Measurements from ENCODE around the gene SUMO3. TPM values are rescaled to one million over a fixed set of nuclear protein-coding genes. Genes with fewer than 3 reads are reported as not detected.

SUMO3 gene
- total RNA-seq, 2 experiments from 2014 or later: 98.8 to 102 TPM

DNA sequence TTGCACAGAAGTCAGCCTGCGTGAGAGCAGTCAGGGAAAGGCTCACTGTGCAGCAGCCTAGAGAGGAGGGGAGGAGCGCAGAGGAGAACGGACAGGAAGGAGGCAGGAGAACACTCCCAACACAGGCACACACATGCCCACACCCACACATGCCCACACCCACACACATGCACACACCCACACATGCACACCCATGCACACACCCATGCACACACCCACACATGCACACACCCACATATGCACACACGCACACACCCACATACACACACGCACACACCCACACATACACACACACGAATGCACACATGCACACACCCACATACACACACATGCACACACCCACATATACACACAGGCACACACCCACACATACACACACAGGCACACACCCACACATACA, 7.1 kb downstream of the SUMO3 start:
- DNase-seq: no peak
- Mint-ChIP-seq H3K4me3 (no peak overlapping the region), H3K36me3 (ENCODE audit: low read depth) (peaks cover 38% of the 10 kb centered on the region), H3K4me1 (ENCODE audit: low read depth) (peaks cover 20% of the 10 kb centered on the region), H3K9me3 (ENCODE audit: insufficient read depth) (no peaks in the 10 kb centered on the region), H3K27me3 (ENCODE audit: low read depth) (no peaks in the 10 kb centered on the region), H3K27ac (no peak overlapping the region)
- ChIA-PET CTCF (interaction anchor here (0.6 kb wide), 1 partner anchor 9 kb away, joined by 3 read pairs; the partner anchor contains the start of gene UBE2G2), POLR2A (no interaction called here)
- ATAC-seq: peak; percentile 23

DNA sequence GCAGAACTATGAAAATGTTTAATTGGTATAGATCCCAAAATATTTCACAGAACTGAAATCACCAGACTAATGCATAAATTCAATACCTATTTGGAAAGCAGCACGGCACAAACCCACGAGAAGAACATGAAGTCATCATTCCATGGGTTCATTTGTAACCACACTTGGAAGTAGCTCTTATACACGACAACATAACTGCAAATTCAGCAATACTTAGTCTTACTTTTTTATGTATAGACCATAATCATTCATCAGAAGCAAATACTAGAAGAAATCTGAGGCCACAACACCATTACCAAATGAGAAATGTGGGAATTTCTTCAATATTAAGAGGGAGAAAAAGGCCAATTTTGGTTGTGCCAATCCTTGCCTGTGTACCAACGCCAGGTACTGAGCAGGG, 12.0 kb downstream of the SUMO3 start:
- H3K4me1 Mint-ChIP-seq (ENCODE audit: low read depth): peaks cover 22% of the 10 kb centered on the region
- no peak for ATAC-seq
- POLR2A ChIA-PET: no interaction called here
- H3K9me3 Mint-ChIP-seq (ENCODE audit: insufficient read depth): no peaks in the 10 kb centered on the region
- H3K36me3 Mint-ChIP-seq (ENCODE audit: low read depth): peaks cover 58% of the 10 kb centered on the region
- no peak overlapping the region for H3K27ac Mint-ChIP-seq
- no peak overlapping the region for H3K4me3 Mint-ChIP-seq
- DNase-seq: no peak
- CTCF ChIA-PET: interaction anchor here (3.4 kb wide), 1 partner anchor 12 kb away, joined by 19 read pairs; no protein-coding TSS in a partner anchor
- no peaks in the 10 kb centered on the region for H3K27me3 Mint-ChIP-seq (ENCODE audit: low read depth)

DNA sequence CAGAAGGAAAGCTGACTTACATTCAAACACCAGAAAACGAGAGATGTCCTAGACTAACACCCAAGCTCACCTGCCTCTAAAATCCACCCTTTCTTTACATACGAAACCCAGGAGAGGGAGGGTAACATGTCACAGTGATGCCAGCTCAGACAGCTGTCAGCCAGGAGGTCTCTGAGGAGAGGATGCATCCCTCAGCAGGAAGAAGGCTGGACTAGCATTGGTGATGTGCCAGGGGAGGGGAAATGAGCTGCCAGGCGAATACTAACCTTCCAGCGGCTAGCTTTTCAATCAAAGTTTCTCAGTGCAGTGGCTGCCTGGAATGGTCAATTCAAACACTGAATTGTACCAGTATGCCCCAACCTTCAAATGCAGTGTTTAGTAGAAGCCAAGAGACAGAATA, 12.6 kb downstream of the SUMO3 start:
- Mint-ChIP-seq H3K9me3 (ENCODE audit: insufficient read depth) (no peaks in the 10 kb centered on the region), H3K27ac (no peak overlapping the region), H3K4me3 (no peak overlapping the region), H3K36me3 (ENCODE audit: low read depth) (peaks cover 58% of the 10 kb centered on the region), H3K4me1 (ENCODE audit: low read depth) (peaks cover 28% of the 10 kb centered on the region), H3K27me3 (ENCODE audit: low read depth) (no peaks in the 10 kb centered on the region)
- ATAC-seq: no peak
- no peak for DNase-seq
- CTCF ChIA-PET: interaction anchor here (3.4 kb wide), 1 partner anchor 11 kb away, joined by 19 read pairs; no protein-coding TSS in a partner anchor
- POLR2A ChIA-PET: interaction anchor here (1.0 kb wide), 1 partner anchor 12 kb away, joined by 3 read pairs; no protein-coding TSS in a partner anchor

DNA sequence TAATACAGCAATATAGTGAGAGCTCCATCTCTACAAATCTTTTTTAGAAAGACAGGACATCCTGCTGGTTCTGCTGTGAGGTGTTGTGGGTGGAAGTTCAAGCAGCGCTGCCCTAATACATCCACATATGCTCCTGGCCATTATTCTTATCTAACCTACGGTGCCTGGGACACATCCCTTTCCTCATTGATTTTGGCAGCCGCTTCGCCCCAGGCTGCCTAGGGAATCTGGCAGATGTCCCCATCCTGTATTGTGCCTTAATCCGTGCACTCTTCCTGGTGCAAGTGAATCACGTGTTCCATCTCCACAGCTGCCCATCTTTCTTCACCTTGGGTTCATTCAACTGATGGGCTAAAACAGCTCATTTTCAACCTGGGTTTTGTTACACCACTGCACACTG, 13.1 kb downstream of the SUMO3 start:
- DNase-seq: no peak
- Mint-ChIP-seq H3K9me3 (ENCODE audit: insufficient read depth) (no peaks in the 10 kb centered on the region), H3K27ac (peak overlapping the region; percentile 10), H3K4me1 (ENCODE audit: low read depth) (peaks cover 32% of the 10 kb centered on the region), H3K27me3 (ENCODE audit: low read depth) (no peaks in the 10 kb centered on the region), H3K36me3 (ENCODE audit: low read depth) (peaks cover 57% of the 10 kb centered on the region), H3K4me3 (no peak overlapping the region)
- POLR2A ChIA-PET: interaction anchor here (1.0 kb wide), 1 partner anchor 11 kb away, joined by 3 read pairs; no protein-coding TSS in a partner anchor
- ATAC-seq: no peak
- CTCF ChIA-PET: interaction anchor here (0.9 to 3.4 kb wide), 2 partner anchors 11 to 88 kb away, joined by 4 to 19 read pairs; no protein-coding TSS in a partner anchor

DNA sequence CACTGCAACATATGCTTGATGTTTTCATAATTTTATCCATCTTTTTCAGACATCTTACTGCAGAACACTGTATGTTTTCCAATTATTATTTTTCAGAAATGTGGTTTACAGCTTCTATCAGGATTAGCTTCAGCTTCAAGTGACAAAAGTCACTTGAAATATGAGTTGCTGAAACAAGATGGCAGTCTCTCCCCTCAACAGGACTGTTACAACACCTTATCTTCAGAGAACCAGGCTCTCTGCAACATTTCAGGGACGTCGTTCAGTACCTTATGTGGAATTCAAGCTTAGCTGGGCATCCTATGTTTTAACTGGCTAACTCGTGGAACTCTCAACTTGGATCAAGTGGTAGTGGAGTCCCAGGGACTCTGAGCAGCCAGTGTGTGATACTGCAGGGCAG, 14.2 kb downstream of the SUMO3 start:
- H3K4me1 Mint-ChIP-seq (ENCODE audit: low read depth): peaks cover 43% of the 10 kb centered on the region
- ChIA-PET CTCF (interaction anchor here (0.8 to 6.2 kb wide), 7 partner anchors 10 to 293 kb away, joined by 3 to 81 read pairs (median 4); no protein-coding TSS in a partner anchor), POLR2A (interaction anchor here (0.8 to 1.2 kb wide), 3 partner anchors 70 to 720 kb away, joined by 3 to 4 read pairs (median 3); partner anchors contain the start of gene PTTG1IP)
- peaks cover 57% of the 10 kb centered on the region for H3K36me3 Mint-ChIP-seq (ENCODE audit: low read depth)
- H3K4me3 Mint-ChIP-seq: no peak overlapping the region
- no peaks in the 10 kb centered on the region for H3K9me3 Mint-ChIP-seq (ENCODE audit: insufficient read depth)
- DNase-seq: no peak
- H3K27me3 Mint-ChIP-seq (ENCODE audit: low read depth): no peaks in the 10 kb centered on the region
- ATAC-seq: no peak
- no peak overlapping the region for H3K27ac Mint-ChIP-seq

DNA sequence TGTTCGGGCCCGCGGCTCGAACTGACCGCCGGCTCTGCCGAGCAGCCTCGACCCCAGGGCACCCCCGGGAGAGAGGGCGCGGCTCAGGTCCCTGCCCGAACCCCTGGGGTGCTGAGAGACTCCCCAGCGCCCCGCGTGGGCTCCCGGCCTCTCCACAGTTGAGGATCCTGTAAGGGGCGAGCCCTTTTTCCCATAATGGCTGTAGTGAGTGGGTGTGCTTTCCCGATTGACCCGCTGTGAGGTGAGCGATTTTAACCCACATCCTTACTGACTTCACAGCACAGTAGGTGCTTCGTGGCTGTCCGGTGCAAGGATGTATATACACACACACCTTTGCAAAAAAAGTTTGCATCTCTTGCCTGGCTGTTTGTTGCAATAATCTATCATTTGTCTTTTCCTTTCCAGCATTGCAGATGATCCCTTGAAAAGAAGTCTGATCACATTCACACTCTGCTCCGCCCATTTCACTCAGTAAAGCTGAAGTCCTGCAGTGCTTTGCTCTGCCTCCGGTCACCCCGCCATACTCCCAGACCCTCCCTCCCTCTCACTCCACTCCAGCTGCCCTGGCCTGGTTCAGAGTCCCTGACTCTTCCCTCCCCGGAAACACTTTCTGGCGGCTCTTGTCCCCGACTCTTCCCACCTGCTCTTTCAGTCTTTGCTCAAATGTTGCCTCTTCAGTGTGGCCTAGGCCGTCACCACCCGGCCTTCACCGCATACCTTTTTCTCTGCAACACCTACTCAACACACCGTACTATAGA, 15.3 kb downstream of the SUMO3 start:
- Mint-ChIP-seq H3K4me1 (ENCODE audit: low read depth) (peaks cover 51% of the 10 kb centered on the region), H3K27ac (peak overlapping the region; percentile 89), H3K27me3 (ENCODE audit: low read depth) (no peaks in the 10 kb centered on the region), H3K36me3 (ENCODE audit: low read depth) (peaks cover 63% of the 10 kb centered on the region), H3K9me3 (ENCODE audit: insufficient read depth) (no peaks in the 10 kb centered on the region), H3K4me3 (peak overlapping the region; percentile 88)
- ChIA-PET CTCF (interaction anchor here (0.6 to 6.2 kb wide), 18 partner anchors 8 to 336 kb away, joined by 3 to 106 read pairs (median 6); partner anchors contain the start of genes PTTG1IP and SUMO3), POLR2A (interaction anchor here (1.0 to 2.4 kb wide), 7 partner anchors 9 to 718 kb away, joined by 3 to 9 read pairs (median 5); no protein-coding TSS in a partner anchor)
- DNase-seq: no peak
- ATAC-seq: peak; percentile 27

DNA sequence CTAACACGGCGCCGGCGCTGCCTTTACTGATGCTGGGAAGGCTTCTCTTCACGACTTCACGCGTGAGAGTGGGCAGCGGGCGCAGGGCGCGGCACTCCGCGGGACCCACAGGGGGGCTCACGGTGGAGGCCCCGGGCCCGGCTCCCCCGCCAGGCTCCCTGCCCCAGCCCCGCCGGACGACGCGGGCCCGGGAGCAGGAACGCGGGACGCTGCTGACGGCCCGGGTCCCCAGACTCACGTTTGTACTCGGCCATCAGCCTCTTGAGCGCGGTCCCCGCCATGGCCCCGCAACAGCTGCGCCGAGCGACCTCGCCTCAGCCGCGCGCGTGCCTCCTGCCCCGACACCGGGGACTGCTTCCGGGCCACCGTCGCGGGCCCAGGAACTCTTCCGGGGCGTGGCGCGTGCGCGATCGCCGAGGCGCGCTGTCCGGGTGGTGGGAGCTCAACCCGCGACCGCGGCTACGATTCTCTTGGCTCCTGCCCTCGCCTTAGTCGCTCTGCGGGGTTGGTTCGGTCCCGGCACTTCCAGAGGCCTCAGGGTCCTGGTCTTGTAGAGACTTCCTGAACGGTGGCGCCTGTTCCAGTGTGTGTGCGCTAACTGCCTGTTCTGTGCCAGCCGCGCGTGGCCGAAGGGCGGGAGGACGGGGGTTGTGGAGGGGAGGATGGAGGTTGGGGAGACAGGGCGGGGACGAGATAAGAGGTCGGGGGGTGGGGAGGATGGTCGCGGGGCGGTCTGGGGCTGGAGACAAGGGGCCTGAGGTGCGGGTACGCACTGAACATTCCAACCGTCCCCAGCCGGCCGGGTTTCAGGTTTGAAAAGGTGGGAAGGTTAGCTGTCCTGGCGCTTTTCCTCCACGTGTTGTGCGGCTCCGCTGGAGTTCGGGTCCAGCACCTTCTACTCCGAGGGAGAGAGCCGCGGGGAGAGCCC, 16.1 kb downstream of the SUMO3 start, which contains the start of gene UBE2G2:
TSS of gene UBE2G2 (minus strand) at position 353 of the 928 bp plus-strand sequence. CDS start at position 281, 72 bp downstream.
- CTCF ChIA-PET: interaction anchor here (0.6 to 6.2 kb wide), 31 partner anchors 8 to 336 kb away, joined by 3 to 106 read pairs (median 5); partner anchors contain the start of genes ITGB2, PTTG1IP, SLX9 and SUMO3
- H3K9me3 Mint-ChIP-seq (ENCODE audit: insufficient read depth): no peaks in the 10 kb centered on the region
- peak; percentile 88 for DNase-seq
- peak within 1 kb of the TSS; percentile 93 for H3K4me3 Mint-ChIP-seq
- peaks cover 55% of the 10 kb centered on the region for H3K4me1 Mint-ChIP-seq (ENCODE audit: low read depth)
- POLR2A ChIA-PET: interaction anchor here (0.6 to 2.4 kb wide), 12 partner anchors 8 to 715 kb away, joined by 3 to 9 read pairs (median 4); partner anchors contain the start of gene PTTG1IP
- peak within 1 kb of the TSS; percentile 89 for H3K27ac Mint-ChIP-seq
- peaks cover 59% of the 10 kb centered on the region for H3K36me3 Mint-ChIP-seq (ENCODE audit: low read depth)
- no peaks in the 10 kb centered on the region for H3K27me3 Mint-ChIP-seq (ENCODE audit: low read depth)
- peak; percentile 96 for ATAC-seq

DNA sequence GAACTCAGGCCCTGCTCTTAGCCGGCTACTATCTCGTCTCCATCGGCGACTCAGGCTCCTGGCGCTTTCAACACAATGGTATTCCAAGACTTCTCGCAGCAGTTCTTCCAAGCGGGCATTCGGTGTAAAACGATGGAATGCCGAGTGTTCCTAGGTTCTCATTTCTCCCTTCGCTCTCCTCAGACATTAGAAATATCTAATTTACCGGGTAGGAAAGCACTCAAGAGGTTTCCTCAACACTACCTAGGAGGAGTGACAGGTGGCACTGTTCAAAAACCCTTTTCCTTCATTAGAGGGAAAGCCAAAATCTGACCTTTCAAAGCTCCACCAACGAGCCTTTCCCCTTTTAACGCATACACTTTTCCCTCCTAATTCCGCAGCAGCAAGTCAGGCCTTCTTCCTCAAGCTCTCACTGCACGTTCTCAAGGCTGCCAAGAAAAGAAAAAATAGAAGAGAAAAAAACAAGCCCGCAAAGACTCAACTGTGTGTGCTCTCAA, 16.8 kb downstream of the SUMO3 start:
- peaks cover 60% of the 10 kb centered on the region for H3K36me3 Mint-ChIP-seq (ENCODE audit: low read depth)
- DNase-seq: peak; percentile 54
- ATAC-seq: peak; percentile 58
- peak overlapping the region; percentile 93 for H3K4me3 Mint-ChIP-seq
- H3K27me3 Mint-ChIP-seq (ENCODE audit: low read depth): no peaks in the 10 kb centered on the region
- H3K9me3 Mint-ChIP-seq (ENCODE audit: insufficient read depth): no peaks in the 10 kb centered on the region
- H3K27ac Mint-ChIP-seq: peak overlapping the region; percentile 84
- peaks cover 61% of the 10 kb centered on the region for H3K4me1 Mint-ChIP-seq (ENCODE audit: low read depth)
- ChIA-PET POLR2A (interaction anchor here (0.6 to 2.4 kb wide), 11 partner anchors 8 to 714 kb away, joined by 3 to 9 read pairs (median 4); partner anchors contain the start of gene PTTG1IP), CTCF (interaction anchor here (0.7 to 6.2 kb wide), 36 partner anchors 8 to 344 kb away, joined by 3 to 106 read pairs (median 5); partner anchors contain the start of genes ITGB2, PTTG1IP and SLX9)

DNA sequence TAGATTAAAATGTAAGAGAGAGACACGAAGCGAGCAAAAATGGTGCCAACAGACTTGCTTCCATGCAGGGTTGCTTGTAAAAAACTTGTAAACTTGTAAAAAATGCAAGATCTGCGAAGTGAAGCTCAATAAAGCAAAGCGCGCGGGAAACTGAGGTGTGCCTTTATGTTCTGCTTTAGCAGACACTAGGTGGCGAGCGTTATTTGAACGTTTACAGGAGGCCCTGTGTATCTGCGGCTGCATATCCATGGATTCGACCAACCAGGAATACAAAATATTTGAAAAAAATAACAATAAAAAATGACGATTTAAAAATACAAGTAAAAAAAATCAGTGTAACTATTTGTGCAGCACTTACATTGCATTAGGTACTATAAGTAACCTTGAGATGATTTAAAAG, 17.8 kb downstream of the SUMO3 start:
- Mint-ChIP-seq H3K27ac (no peak overlapping the region), H3K4me3 (peak overlapping the region; percentile 93), H3K4me1 (ENCODE audit: low read depth) (peaks cover 58% of the 10 kb centered on the region), H3K27me3 (ENCODE audit: low read depth) (no peaks in the 10 kb centered on the region), H3K36me3 (ENCODE audit: low read depth) (peaks cover 57% of the 10 kb centered on the region), H3K9me3 (ENCODE audit: insufficient read depth) (no peaks in the 10 kb centered on the region)
- CTCF ChIA-PET: interaction anchor here (0.9 to 6.2 kb wide), 25 partner anchors 8 to 343 kb away, joined by 3 to 106 read pairs (median 7); partner anchors contain the start of genes PTTG1IP and SLX9
- DNase-seq (peak; percentile 41), ATAC-seq (no peak)
- POLR2A ChIA-PET: interaction anchor here (1.1 to 2.4 kb wide), 3 partner anchors 16 to 127 kb away, joined by 3 to 9 read pairs (median 6); no protein-coding TSS in a partner anchor

DNA sequence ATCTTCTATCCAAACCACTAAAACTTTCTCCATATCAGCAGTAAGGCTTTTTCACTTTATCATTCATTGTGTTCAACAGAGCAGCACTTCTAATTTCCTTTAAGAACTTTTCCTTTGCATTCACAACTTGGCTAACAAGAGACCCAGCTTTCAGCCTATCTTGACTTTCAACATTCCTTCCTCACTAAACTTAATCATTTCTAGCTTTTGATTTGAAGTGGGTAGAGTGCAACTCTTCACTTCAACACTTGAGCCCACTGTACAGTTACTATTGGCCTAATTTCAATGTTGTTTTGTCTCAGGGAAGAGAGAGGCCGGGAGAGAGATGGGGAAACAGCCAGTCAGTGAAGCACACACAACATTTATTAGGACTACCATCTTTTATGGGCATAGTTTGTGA, 18.2 kb downstream of the SUMO3 start:
- POLR2A ChIA-PET: interaction anchor here (1.0 kb wide), 1 partner anchor 76 kb away, joined by 3 read pairs; no protein-coding TSS in a partner anchor
- Mint-ChIP-seq H3K4me3 (peak overlapping the region; percentile 29), H3K27ac (no peak overlapping the region), H3K4me1 (ENCODE audit: low read depth) (peaks cover 57% of the 10 kb centered on the region), H3K27me3 (ENCODE audit: low read depth) (no peaks in the 10 kb centered on the region), H3K36me3 (ENCODE audit: low read depth) (peaks cover 53% of the 10 kb centered on the region), H3K9me3 (ENCODE audit: insufficient read depth) (no peaks in the 10 kb centered on the region)
- CTCF ChIA-PET: interaction anchor here (0.8 to 6.2 kb wide), 17 partner anchors 10 to 329 kb away, joined by 3 to 106 read pairs (median 8); partner anchors contain the start of genes PTTG1IP and SLX9
- no peak for ATAC-seq
- no peak for DNase-seq

All from activated CD8-positive, alpha-beta T cell treated with anti-CD3 and anti-CD28 coated beads, Interleukin-2, amount 10 ng/mL, durations not matched to agents 7 days and 5 days (primary cell).